ENCODE results near the gene FOSB. TPM values are rescaled to one million over a fixed set of nuclear protein-coding genes. Genes with fewer than 3 reads are reported as not detected.

FOSB gene
- total RNA-seq, 1 experiment from 2014 or later = 1.7 TPM

- TF ChIP-seq CTCF (conservative IDR thresholded peaks at IDR 0.05) = peak; percentile 94
- Histone ChIP-seq H3K23ac (ENCODE audit: insufficient read length, low read depth, low read length) (no peak overlapping the region), H2BK12ac (ENCODE audit: insufficient read length, low read depth, low read length) (no peak overlapping the region), H3K27ac (ENCODE audit: insufficient read length, low read depth, low read length) (peak overlapping the region; percentile 57), H3K4me2 (ENCODE audit: insufficient read depth, insufficient read length, low read length) (peak overlapping the region; percentile 50), H2BK20ac (ENCODE audit: low read depth, low read length, poor library complexity, severe bottlenecking) (no peak overlapping the region), H2AK5ac (ENCODE audit: insufficient read length, low read length) (no peak overlapping the region), H3K14ac (ENCODE audit: insufficient read depth, low read length) (peak overlapping the region; percentile 90; the same call in 1 of the 2 replicates), H4K8ac (replicated peaks; ENCODE audit: insufficient read length, low read depth, low read length) (no peak overlapping the region), H4K5ac (ENCODE audit: insufficient read length, low read depth, low read length) (no peak overlapping the region), H3K79me2 (ENCODE audit: insufficient read depth, low read length) (no peaks in the 10 kb centered on the region), H3K9ac (ENCODE audit: extremely low read depth, insufficient read length, low read length) (peak overlapping the region; percentile 89), H4K91ac (ENCODE audit: insufficient read length, low read depth, low read length) (no peak overlapping the region), H3K27me3 (ENCODE audit: insufficient read depth, low read length) (no peaks in the 10 kb centered on the region), H2BK120ac (ENCODE audit: low read depth, low read length, poor library complexity, severe bottlenecking) (no peak overlapping the region), H3K18ac (ENCODE audit: insufficient read length, low read depth, low read length) (peak overlapping the region; percentile 90), H4K20me1 (ENCODE audit: control insufficient read depth, insufficient read depth, insufficient read length) (no peaks in the 10 kb centered on the region), H3K79me1 (ENCODE audit: insufficient read depth, low read depth, low read length, poor library complexity, severe bottlenecking) (no peaks in the 10 kb centered on the region), H2AFZ (ENCODE audit: low read length) (no peak overlapping the region), H3K23me2 (ENCODE audit: insufficient read length, low read depth, low read length, poor library complexity, severe bottlenecking) (peaks cover 4% of the 10 kb centered on the region), H3K4ac (ENCODE audit: low read depth, low read length) (no peak overlapping the region), H3K9me3 (ENCODE audit: control insufficient read depth, low read depth, low read length) (no peaks in the 10 kb centered on the region), H2BK15ac (ENCODE audit: low read depth, low read length) (no peak overlapping the region), H3K56ac (ENCODE audit: insufficient read length, low read depth, low read length) (peak overlapping the region; percentile 8), H2BK5ac (ENCODE audit: insufficient read length, low read length) (peak overlapping the region; percentile 61), H3T11ph (ENCODE audit: low read length) (no peak overlapping the region), H3K4me1 (ENCODE audit: insufficient read depth, low read length) (no peaks in the 10 kb centered on the region)
- H3K4me3 Mint-ChIP-seq = peak overlapping the region; percentile 74 to 80
- DNase-seq = peak; percentile 91
- H3K27me3 Mint-ChIP-seq (ENCODE audit: low read depth) = peaks cover 7% of the 10 kb centered on the region
- no peaks in the 10 kb centered on the region for H3K36me3 Mint-ChIP-seq (ENCODE audit: insufficient read depth in 1 of 3, low read depth in 3 of 3)
- WGBS (ENCODE audit: extremely low coverage, insufficient read length, low lambda C conversion rate) = no CpG with 5 or more reads among the region's 39 CpGs
- peak overlapping the region; percentile 99 to 100 (median 99) for H3K27ac Mint-ChIP-seq
- H3K4me1 Mint-ChIP-seq = peaks cover 17 to 25% of the 10 kb centered on the region in 2 experiments
- H3K9me3 Mint-ChIP-seq = no peaks in the 10 kb centered on the region
These were observed 10.8 kb downstream of the FOSB start for GRCh38 chr19:45478454-45479238.

All from H9 (cell line).